GM23338 (cell line): Measurements from ENCODE around the gene PAPPA2. TPM values are rescaled to one million over a fixed set of nuclear protein-coding genes. Genes with fewer than 3 reads are reported as not detected.

Experiments
- ATAC-seq: fragments of 200-7000 bp; cut with Tn5 transposase; 3 replicates; pipeline ENCODE4 v1.9.1; 2020
- DNase-seq: peaks from one replicate; pipeline ENCODE4 v3.0.0-alpha.2; 2015; ENCODE audit warnings: low spot score
- H2AFZ ChIP-seq: fragments of 200-600 bp; sonication (generic); 2 replicates; pipeline ENCODE4 v1.8.0; 2016; ENCODE audit warnings: antibody characterized with exemption, mild to moderate bottlenecking, moderate library complexity
- H3F3A ChIP-seq: fragments of 200-600 bp; sonication (generic); replicated peaks from 2 replicates; pipeline ENCODE4 v1.8.0; 2017; ENCODE audit warnings: antibody characterized with exemption, mixed run types, low read depth
- H3K27ac ChIP-seq: fragments of 200-600 bp; sonication (generic); 2 replicates; pipeline ENCODE4 v1.6.1; 2016; ENCODE audit warnings: low read depth
- H3K27me3 ChIP-seq: fragments of 200-600 bp; sonication (generic); 2 replicates; pipeline ENCODE4 v1.8.0; 2016; ENCODE audit warnings: mild to moderate bottlenecking, mixed run types, moderate library complexity; ENCODE audit not compliant: insufficient read depth
- H3K36me3 ChIP-seq: fragments of 200-600 bp; sonication (generic); 2 replicates; pipeline ENCODE4 v1.8.0; 2016; ENCODE audit warnings: mild to moderate bottlenecking; ENCODE audit not compliant: insufficient read depth
- H3K4me1 ChIP-seq: fragments of 200-600 bp; sonication (generic); 2 replicates; pipeline ENCODE4 v1.8.0; 2016; ENCODE audit warnings: mild to moderate bottlenecking, moderate library complexity; ENCODE audit not compliant: insufficient read depth
- H3K4me2 ChIP-seq: fragments of 200-600 bp; sonication (generic); 2 replicates; pipeline ENCODE4 v1.7.1; 2017; ENCODE audit warnings: mixed run types
- H3K4me3 ChIP-seq: fragments of 200-600 bp; sonication (generic); 2 replicates; pipeline ENCODE4 v1.6.1; 2016; ENCODE audit warnings: mixed run types
- H3K79me2 ChIP-seq: fragments of 200-600 bp; sonication (generic); replicated peaks from 2 replicates; pipeline ENCODE4 v1.8.0; 2017; ENCODE audit warnings: mild to moderate bottlenecking; ENCODE audit not compliant: insufficient read depth
- H3K9me2 ChIP-seq: fragments of 200-600 bp; sonication (generic); 2 replicates; pipeline ENCODE4 v1.8.0; 2017; ENCODE audit not compliant: insufficient read depth
- H4K20me1 ChIP-seq: fragments of 200-600 bp; sonication (generic); replicated peaks from 2 replicates; pipeline ENCODE4 v1.8.0; 2017; ENCODE audit warnings: mild to moderate bottlenecking; ENCODE audit not compliant: insufficient read depth
- H3K27ac Mint-ChIP-seq: 2 replicates; pipeline ENCODE4 v1.8.0; 2020; ENCODE audit warnings: inconsistent platforms, mild to moderate bottlenecking, moderate library complexity, mixed read lengths
- H3K27me3 Mint-ChIP-seq: 3 replicates; pipeline ENCODE4 v1.8.0; 2022; ENCODE audit warnings: low read depth, mild to moderate bottlenecking, moderate library complexity, mixed read lengths, inconsistent platforms; ENCODE audit not compliant: insufficient read depth, poor library complexity
- H3K36me3 Mint-ChIP-seq: 3 replicates; pipeline ENCODE4 v1.8.0; 2021; ENCODE audit warnings: low read depth, mild to moderate bottlenecking, inconsistent platforms, moderate library complexity, mixed read lengths
- H3K4me1 Mint-ChIP-seq: 3 replicates; pipeline ENCODE4 v1.8.0; 2020; ENCODE audit warnings: mild to moderate bottlenecking, inconsistent platforms, mixed read lengths
- H3K4me3 Mint-ChIP-seq: 3 replicates; pipeline ENCODE4 v1.8.0; 2021; ENCODE audit warnings: moderate library complexity, mild to moderate bottlenecking, inconsistent platforms, mixed read lengths
- H3K9me3 Mint-ChIP-seq: 3 replicates; pipeline ENCODE4 v1.8.0; 2020; ENCODE audit warnings: moderate library complexity, mild to moderate bottlenecking, inconsistent platforms, mixed read lengths
- CTCF ChIP-seq, 2 experiments: fragments of 200-600 bp in 1 of 2; sonication (generic) in 1 of 2; conservative IDR thresholded peaks; 2 replicates each; pipeline versions ENCODE4 v1.5.1 to v1.6.1; 2016 to 2017; ENCODE audit warnings: antibody characterized with exemption in 2 of 2, low read depth in 2 of 2, mild to moderate bottlenecking in 2 of 2, moderate library complexity in 1 of 2
- POLR2AphosphoS5 ChIP-seq: IDR thresholded peaks from 2 replicates; pipeline ENCODE4 v1.6.1; 2016; ENCODE audit warnings: antibody characterized with exemption, low read depth
- polyA plus RNA-seq: library from polyadenylated mRNA; unstranded; fragments of >200 nt; fragmentation: Nextera tagmentation; extraction: Ambion mirVana; gene quantifications from 2 replicates; pipeline ENCODE4 v1.2.1, GENCODE V29; 2016
- total RNA-seq: library from RNA; depleted of rRNA; stranded (reverse); fragments of >200 nt; shearing (Covaris generic); gene quantifications from 2 replicates; pipeline ENCODE4 v1.2.3, GENCODE V29; 2014
- TF ChIP-seq, protein P1 (sequence below): fragments of 250-450 bp; sonication (Bioruptor Pico); IDR thresholded peaks from 2 replicates; pipeline ENCODE4 v1.5.0; 2020; ENCODE audit warnings: mild to moderate bottlenecking, moderate library complexity

Gene PAPPA2
- total and polyA plus RNA-seq, 2 experiments from 2014 or later: 1.4 to 1.7 TPM

- ATAC-seq (peak; percentile 74), DNase-seq (peak; percentile 7)
- Histone ChIP-seq H3K4me3 (no peak overlapping the region), H3F3A (no peaks in the 10 kb centered on the region), H3K4me2 (no peak overlapping the region), H3K79me2 (no peaks in the 10 kb centered on the region), H3K27ac (no peak overlapping the region), H3K27me3 (no peaks in the 10 kb centered on the region), H3K4me1 (no peaks in the 10 kb centered on the region), H3K9me2 (no peaks in the 10 kb centered on the region), H4K20me1 (no peaks in the 10 kb centered on the region), H3K36me3 (no peaks in the 10 kb centered on the region), H2AFZ (no peak overlapping the region)
- Mint-ChIP-seq H3K27me3 (peaks cover 3% of the 10 kb centered on the region), H3K9me3 (no peaks in the 10 kb centered on the region), H3K27ac (no peak overlapping the region), H3K4me1 (peaks cover 3% of the 10 kb centered on the region; the same call in 1 of the 3 replicates), H3K36me3 (no peaks in the 10 kb centered on the region), H3K4me3 (no peak overlapping the region)
- TF ChIP-seq, protein P1, sequence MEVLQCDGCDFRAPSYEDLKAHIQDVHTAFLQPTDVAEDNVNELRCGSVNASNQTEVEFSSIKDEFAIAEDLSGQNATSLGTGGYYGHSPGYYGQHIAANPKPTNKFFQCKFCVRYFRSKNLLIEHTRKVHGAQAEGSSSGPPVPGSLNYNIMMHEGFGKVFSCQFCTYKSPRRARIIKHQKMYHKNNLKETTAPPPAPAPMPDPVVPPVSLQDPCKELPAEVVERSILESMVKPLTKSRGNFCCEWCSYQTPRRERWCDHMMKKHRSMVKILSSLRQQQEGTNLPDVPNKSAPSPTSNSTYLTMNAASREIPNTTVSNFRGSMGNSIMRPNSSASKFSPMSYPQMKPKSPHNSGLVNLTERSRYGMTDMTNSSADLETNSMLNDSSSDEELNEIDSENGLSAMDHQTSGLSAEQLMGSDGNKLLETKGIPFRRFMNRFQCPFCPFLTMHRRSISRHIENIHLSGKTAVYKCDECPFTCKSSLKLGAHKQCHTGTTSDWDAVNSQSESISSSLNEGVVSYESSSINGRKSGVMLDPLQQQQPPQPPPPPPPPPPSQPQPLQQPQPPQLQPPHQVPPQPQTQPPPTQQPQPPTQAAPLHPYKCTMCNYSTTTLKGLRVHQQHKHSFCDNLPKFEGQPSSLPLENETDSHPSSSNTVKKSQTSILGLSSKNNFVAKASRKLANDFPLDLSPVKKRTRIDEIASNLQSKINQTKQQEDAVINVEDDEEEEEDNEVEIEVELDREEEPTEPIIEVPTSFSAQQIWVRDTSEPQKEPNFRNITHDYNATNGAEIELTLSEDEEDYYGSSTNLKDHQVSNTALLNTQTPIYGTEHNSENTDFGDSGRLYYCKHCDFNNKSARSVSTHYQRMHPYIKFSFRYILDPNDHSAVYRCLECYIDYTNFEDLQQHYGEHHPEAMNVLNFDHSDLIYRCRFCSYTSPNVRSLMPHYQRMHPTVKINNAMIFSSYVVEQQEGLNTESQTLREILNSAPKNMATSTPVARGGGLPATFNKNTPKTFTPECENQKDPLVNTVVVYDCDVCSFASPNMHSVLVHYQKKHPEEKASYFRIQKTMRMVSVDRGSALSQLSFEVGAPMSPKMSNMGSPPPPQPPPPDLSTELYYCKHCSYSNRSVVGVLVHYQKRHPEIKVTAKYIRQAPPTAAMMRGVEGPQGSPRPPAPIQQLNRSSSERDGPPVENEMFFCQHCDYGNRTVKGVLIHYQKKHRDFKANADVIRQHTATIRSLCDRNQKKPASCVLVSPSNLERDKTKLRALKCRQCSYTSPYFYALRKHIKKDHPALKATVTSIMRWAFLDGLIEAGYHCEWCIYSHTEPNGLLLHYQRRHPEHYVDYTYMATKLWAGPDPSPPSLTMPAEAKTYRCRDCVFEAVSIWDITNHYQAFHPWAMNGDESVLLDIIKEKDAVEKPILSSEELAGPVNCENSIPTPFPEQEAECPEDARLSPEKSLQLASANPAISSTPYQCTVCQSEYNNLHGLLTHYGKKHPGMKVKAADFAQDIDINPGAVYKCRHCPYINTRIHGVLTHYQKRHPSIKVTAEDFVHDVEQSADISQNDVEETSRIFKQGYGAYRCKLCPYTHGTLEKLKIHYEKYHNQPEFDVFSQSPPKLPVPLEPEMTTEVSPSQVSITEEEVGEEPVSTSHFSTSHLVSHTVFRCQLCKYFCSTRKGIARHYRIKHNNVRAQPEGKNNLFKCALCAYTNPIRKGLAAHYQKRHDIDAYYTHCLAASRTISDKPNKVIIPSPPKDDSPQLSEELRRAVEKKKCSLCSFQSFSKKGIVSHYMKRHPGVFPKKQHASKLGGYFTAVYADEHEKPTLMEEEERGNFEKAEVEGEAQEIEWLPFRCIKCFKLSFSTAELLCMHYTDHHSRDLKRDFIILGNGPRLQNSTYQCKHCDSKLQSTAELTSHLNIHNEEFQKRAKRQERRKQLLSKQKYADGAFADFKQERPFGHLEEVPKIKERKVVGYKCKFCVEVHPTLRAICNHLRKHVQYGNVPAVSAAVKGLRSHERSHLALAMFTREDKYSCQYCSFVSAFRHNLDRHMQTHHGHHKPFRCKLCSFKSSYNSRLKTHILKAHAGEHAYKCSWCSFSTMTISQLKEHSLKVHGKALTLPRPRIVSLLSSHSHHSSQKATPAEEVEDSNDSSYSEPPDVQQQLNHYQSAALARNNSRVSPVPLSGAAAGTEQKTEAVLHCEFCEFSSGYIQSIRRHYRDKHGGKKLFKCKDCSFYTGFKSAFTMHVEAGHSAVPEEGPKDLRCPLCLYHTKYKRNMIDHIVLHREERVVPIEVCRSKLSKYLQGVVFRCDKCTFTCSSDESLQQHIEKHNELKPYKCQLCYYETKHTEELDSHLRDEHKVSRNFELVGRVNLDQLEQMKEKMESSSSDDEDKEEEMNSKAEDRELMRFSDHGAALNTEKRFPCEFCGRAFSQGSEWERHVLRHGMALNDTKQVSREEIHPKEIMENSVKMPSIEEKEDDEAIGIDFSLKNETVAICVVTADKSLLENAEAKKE (CRISPR knock-in tag): 0 out of 2 replicates have a peak, but pooled peaks have one; percentile 51
- peak; percentile 9 to 31; a peak in 2 of 4 replicates for TF ChIP-seq CTCF (conservative IDR thresholded peaks at IDR 0.05; ENCODE audit: low read depth in 2 of 2)
- TF ChIP-seq POLR2AphosphoS5: no peak
Observed at GRCh38 chr1:176717066-176717750, 254.2 kb downstream of the PAPPA2 start.
